Stimulated activated CD4-positive, alpha-beta T cell treated with anti-CD3 and anti-CD28 coated beads, Interleukin-2, amount 100 ng/mL, for 48 hours (primary cell): ENCODE data around the gene NNT.
"Not testable (repeated sequence)": the region's sequence is repeated elsewhere in the genome, so short reads cannot be mapped to it uniquely, and the experiment has no call there.

Experiments
- DNase-seq, 2 donors: peaks; one replicate each; pipeline ENCODE4 v3.0.0-alpha.2; 2020

NNT gene

DNA sequence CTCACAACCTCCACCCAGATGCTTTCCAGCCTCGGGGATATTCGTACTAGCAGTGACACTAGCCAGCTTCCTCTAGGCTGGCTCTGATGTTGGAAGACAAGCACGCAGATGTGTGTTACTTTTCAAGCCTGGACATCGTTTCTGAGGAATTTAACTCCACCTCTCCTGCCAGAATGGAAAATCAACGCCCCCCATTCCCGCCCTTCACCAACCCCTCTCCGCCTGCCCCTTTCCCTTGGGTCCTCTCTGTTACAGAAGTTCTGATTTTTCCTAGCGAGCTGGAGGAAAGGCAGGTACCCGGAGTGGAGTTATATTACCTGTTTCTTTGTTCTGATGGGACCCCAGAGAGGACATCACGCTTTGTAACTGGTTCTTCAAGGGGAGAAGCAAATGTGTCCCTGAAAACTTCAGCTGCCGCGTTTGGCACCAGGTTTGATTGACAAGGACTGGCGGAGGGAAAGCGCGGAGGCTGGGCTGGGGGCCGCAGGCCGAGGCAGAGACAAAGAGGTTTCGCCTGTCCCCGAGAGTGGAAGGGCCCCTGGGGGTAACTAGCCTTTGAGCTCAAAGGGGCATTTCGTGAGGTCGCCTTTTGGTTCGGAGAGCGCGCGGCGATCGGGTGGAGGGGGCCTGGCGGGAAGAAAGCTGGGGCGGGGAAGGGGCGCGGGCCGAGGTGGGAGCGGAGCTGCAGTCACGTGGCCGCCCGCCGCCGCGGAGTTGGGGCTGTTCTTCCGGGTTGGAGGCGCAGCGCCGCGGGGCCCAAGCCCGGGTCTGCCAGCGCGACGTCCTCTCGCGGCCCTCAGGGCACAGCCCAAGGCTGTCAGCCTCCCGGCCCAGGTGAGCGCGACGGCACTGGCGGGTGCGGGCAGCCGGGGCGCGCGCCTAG, at the start of gene NNT:
NNT (plus strand) TSS at position 720 of the 883 bp plus-strand sequence. CDS start 6,016 bp downstream, outside the sequence.
- DNase-seq: peak; percentile 70 to 73

DNA sequence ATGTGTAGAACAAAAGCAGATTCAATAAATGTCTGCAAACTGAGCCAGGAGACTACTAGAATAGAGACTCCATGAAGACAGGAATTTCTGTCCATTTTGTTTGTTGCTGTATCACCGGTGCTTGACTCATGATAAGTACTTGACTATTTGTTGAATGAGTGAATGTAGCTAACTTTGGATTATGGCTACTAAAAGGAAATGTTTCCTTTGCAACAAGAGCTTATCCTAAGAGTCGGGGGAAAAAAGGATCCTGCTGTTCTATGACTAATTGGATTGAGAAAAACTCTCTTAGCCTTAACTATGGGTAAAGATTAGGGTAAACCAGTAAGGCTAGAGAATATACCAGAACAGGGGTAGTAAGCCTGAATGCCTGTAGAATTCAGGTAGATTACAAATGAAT, 49.6 kb upstream of the NNT start:
- no peak for DNase-seq

DNA sequence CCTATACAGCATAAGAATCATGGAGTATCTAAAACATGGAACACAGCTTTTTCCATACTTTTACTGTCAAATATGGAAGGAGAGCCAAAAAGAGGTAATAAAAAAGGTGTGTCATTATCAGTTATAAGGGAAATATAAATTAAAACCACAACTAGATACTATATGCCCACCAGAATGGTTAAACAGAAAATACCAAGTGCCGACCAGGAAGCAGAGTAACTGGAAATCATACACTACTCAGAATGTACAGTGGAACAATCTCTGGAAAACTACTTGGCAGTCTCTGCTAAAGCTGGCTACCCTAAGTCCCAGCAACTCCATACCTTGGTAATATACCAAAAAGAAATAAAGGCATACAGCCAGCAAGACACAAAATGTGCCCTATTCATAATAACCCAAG, 48.5 kb upstream of the NNT start:
- no peak for DNase-seq

- peak; percentile 28 to 38 for DNase-seq
Measured at GRCh38 chr5:43555895-43556606, 46.9 kb upstream of the NNT start.

DNA sequence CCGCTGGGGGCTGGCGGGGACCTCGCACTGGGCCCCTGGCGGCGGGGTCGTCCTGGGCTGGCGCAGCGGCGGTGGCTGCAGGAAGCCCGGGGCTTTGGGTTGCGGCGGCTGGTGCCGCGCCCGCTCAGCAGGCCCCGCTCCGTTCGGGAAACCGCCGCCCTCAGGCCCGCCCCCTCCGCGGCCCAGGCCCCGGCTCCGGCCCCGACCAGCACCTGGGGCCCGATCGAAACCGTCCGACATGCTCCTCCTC, 46.4 kb upstream of the NNT start:
- DNase-seq: not testable (repeated sequence)

DNA sequence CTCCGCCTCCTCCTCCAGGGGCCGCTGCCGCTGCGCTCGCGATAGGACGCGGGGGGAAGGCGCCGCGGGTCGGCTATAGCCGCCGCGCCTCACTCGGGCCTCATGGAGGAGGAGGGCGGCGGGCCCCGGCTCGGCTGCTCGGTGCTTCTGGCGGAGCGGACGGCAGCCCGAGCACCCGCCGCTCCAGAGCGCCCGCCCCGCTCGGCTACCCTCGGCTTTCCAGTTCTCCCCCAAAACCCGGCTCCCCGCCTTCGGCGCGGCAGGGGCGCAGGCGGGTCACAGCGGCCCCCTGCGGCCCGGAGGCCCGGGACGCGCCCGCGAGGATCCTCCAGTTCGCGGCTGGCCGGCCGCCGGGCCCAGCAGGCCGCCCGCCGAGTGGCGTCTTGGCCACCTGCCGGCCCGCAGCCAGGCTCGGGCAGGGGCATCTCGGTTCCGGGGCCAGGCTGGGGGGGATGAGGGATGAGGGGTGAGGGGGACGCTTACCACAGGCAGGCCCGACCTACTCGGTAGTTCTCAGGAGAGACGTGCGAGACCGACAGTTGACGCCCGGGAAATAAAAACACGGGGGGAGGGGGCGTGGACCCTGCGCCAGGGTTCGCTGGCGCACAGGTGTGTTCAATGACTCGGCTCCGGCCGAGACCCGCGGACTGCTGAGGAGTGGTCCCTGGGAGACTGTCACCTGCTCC, 46.0 kb upstream of the NNT start, which contains the start of gene PAIP1:
PAIP1 (minus strand) TSS at position 221 of the 686 bp plus-strand sequence. CDS start 231 bp downstream, outside the sequence.
- peak; percentile 74 for DNase-seq

- DNase-seq: no peak
Measured at GRCh38 chr5:43560128-43560527, 42.9 kb upstream of the NNT start.

DNA sequence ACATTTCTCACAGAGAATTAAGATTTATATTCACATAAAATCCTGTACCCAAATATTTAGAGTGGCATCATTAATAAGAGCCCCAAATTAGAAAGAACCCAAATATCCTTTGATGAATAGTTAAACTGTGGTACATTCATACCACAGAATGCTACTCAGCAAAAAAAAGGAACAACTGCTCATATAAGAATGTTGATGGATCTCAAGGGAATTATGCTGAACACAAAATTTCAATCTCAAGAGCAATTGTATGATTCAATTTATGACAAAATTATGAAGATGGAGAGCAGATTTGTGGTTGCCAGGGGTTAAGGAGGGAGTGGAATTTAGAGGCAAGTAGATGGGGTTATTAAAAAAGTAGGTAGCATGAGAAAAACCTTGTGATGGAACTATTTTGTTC, 41.6 kb upstream of the NNT start:
- no peak for DNase-seq

DNA sequence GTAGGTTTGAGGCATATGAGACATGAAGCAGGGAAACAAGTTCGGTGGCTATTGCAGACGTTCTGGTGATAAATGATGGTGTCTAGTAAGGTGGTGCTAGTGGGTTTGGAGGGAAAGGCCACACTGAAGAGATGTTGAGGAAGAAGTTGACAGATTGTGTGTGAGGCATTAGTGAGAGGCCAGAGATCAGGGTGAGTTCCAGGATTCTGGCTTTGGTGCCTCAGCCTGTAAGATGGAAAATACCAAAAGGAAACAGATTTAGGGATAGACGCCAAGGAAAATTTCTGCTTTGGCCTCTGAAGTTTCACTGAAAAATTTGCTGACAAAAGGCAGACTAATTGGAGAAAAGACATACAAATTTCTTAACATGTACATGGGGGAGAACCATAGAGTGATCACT, 39.7 kb upstream of the NNT start:
- no peak for DNase-seq

DNA sequence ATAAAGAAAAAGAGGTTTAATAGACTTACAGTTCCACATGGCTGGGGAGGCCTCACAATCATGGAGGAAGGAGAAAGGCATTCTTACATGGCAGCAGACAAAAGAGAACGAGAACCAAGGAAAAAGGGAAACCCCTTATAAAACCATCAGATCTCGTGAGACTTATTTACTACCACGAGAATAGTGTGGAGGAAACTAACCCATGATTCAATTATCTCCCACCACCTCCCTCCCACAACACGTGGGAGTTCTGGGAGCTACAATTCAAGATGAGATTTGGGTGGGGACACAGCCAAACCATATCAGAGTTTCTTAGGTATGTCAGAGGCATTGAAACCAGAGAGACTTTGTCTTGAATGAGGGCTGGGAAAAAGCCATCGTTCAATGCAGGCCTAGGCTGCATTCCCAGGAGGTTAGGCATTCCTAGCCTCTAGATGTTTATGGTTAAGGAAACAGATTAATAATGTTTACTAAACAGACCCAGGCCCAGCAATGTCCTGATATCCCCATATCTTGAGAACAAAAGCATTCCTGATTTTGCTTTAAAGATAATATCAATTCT, 38.6 kb upstream of the NNT start:
- no peak for DNase-seq

DNA sequence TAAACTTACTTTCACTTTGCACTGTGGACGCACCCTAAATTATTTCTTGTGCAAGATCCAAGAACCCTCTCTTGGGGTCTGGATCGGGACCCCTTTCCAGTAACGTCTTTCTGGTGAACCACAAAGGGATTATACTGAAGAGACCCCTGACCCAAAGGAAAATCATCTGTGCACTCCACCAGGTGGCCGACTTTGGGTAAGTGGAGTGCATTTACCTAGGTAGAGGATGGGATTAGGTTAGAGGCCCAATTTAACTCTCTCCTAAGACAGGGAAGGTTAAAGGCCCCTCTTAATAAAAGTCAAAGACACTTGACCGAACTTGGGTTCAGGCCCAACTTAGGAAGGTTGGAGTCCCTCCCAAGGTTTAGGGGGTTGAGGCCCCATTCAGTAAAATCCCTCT, 37.9 kb upstream of the NNT start:
- no peak for DNase-seq

GRCh38 chr5:43567967-43568366, 35.0 kb upstream of the NNT start:
- no peak for DNase-seq

DNA sequence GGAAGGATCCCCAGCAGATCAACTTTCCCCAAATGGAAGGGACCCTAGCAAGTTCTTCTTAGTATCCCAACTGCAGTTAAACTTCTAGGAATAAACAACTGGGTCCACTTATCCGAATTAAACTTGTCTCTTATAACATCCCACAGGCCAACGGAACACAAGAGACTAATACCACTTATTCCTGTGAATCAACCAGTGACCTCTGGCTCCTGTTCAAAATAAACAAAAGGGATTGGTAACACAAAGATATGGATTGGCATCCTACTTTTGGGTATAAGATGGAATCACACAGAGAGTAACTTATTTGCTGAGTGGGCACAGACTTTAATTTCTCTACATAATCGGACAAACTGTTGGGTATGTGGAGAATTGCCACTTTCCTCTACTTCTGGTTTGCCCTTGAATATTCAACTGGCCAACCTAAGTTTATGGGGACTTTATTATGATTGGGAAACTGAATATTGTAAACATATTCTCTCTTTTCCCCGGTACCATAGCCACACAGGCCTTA, 33.7 kb upstream of the NNT start:
- no peak for DNase-seq

DNA sequence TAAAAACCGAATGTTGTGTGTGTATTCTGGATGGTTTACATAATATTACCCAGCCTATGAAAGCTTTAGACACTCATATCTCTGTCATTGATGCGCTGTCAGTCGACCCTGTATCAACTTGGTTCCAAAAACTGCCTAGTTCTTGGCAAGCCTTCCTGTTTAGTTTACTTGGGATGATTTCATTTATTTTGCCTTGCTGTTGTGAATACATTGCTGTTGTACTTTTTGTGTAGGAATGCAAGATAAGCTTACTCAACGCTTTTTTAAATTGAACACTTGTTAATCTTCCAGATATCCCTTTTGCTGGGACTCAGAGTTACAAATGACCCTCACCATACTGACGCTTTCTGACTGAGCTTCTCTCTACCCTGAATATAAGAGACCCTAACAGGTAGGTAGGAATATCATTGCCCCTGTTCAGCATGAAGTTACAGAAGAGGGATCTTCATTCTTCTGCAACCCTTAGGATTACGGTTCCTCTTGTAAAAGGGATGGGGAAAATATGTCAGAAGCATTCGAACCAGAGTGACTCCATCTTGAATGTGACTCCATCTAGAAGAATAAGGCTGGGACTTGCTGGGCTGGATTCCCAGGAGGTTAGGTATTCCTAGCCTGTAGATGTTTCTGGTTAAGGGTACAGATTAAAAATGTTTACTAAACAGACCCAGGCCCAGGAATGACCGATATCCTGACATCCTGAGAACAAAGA, 32.4 kb upstream of the NNT start:
- DNase-seq: no peak

- DNase-seq: no peak
Measured at GRCh38 chr5:43571237-43571636, 31.7 kb upstream of the NNT start.

GRCh38 chr5:43572357-43572756, 30.6 kb upstream of the NNT start:
- no peak for DNase-seq

DNA sequence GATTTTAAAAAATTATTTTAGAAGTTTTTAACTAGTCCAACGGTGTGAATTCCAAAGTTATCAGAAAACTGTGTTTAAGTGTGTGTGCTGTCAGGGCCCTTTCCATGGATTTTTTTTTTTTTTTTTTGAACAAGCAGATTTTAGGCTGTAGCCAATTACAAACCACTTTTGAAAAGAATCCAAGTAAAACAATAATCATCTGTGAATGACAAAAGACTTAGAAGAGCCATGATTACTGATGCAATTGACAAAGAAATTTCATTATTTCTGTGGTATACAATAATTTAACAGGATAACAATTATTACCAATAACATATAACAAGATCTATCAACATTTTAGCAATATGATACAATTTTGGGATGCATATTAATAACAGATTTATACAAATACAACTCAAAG, 29.9 kb upstream of the NNT start:
- no peak for DNase-seq

- not testable (repeated sequence) for DNase-seq
Measured at GRCh38 chr5:43580402-43581210, 22.4 kb upstream of the NNT start.

DNA sequence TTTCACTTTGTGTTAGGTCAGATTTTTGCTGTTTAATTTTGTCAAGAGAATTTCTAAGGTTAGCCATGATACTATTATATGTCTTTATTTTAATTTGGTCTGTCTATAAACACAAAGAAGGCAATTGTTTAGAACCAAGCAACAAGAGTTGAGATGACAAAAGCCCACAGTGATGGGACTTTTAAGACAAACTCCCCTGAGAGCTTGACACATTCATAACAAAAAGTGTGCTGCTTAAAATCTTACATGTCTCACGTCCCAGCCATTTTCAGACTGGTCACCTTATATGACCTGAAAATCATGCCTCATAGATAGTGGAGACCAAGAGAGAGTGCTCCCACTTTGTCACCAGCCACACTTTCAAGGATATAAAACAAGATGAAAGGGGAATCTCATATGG, 21.6 kb upstream of the NNT start:
- no peak for DNase-seq

GRCh38 chr5:43582082-43583005, 20.6 kb upstream of the NNT start:
- no peak for DNase-seq

DNA sequence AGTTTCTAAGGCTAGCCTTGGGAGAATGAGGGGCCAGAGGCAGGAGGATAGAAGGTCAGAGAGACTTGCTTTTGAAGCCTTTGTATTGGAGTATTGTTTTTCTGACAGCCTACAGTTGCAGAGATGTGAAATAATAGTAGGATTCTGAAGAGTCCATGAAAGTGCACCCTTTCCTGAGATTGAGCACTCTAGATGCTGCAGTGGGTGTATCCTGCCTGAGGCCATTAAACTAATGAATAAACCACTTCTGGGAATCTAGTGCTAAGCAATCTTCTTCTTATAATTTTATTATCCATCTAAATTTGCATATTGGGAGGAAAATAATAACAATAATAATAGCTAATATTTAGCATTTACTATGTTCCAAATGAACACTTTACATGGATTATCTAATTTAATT, 19.3 kb upstream of the NNT start:
- DNase-seq: no peak
